SKM-1 treated with dmso at 0.1 percent for 144 hours (cell line): ENCODE measurements around the gene WDR72.
A peak's percentile ranks its signal among the peaks of the same experiment; 100 is the strongest.
"Not testable (repeated sequence)": the region's sequence is repeated elsewhere in the genome, so short reads cannot be mapped to it uniquely, and the experiment has no call there.

Source experiments
- DNase-seq: peaks from one replicate; lab custom pipeline; 2025; ENCODE audit not compliant: unreplicated experiment; lab: John Stamatoyannopoulos, UW

The WDR72 gene

GRCh38 chr15:53591041-53591440, 168.4 kb downstream of the WDR72 start:
- no peak for DNase-seq

GRCh38 chr15:53590380-53590779, 169.1 kb downstream of the WDR72 start:
- no peak for DNase-seq

- no peak for DNase-seq
Observed at GRCh38 chr15:53589520-53590057, 169.9 kb downstream of the WDR72 start.

- DNase-seq: no peak
Observed at GRCh38 chr15:53588773-53589172, 170.7 kb downstream of the WDR72 start.

GRCh38 chr15:53586799-53587198, 172.7 kb downstream of the WDR72 start:
- DNase-seq: peak; percentile 29

- DNase-seq: no peak
Observed at GRCh38 chr15:53581513-53581912, 177.9 kb downstream of the WDR72 start.

- DNase-seq: no peak
Observed at GRCh38 chr15:53580366-53580765, 179.1 kb downstream of the WDR72 start.

- DNase-seq: no peak
Observed at GRCh38 chr15:53576841-53577240, 182.6 kb downstream of the WDR72 start.

- DNase-seq: no peak
Observed at GRCh38 chr15:53573091-53573490, 186.4 kb downstream of the WDR72 start.

- no peak for DNase-seq
Observed at GRCh38 chr15:53569751-53570480, 189.5 kb downstream of the WDR72 start.

GRCh38 chr15:53566912-53567311, 192.6 kb downstream of the WDR72 start:
- no peak for DNase-seq

GRCh38 chr15:53565721-53566120, 193.7 kb downstream of the WDR72 start:
- no peak for DNase-seq

- no peak for DNase-seq
Observed at GRCh38 chr15:53564647-53565046, 194.8 kb downstream of the WDR72 start.

GRCh38 chr15:53563627-53564026, 195.8 kb downstream of the WDR72 start:
- DNase-seq: no peak

GRCh38 chr15:53559364-53560277, 199.8 kb downstream of the WDR72 start:
- DNase-seq: no peak

- no peak for DNase-seq
Observed at GRCh38 chr15:53558384-53558783, 201.1 kb downstream of the WDR72 start.

- no peak for DNase-seq
Observed at GRCh38 chr15:53555226-53555625, 204.2 kb downstream of the WDR72 start.

- DNase-seq: no peak
Observed at GRCh38 chr15:53549697-53550305, 209.7 kb downstream of the WDR72 start.

GRCh38 chr15:53548236-53548635, 211.2 kb downstream of the WDR72 start:
- DNase-seq: no peak

GRCh38 chr15:53540626-53541300, 218.7 kb downstream of the WDR72 start:
- not testable (repeated sequence) for DNase-seq

- no peak for DNase-seq
Observed at GRCh38 chr15:53539878-53540277, 219.6 kb downstream of the WDR72 start.
